GM12874 (cell line): ENCODE data around the gene PCSK2.

Experiments used
- CTCF ChIP-seq: IDR thresholded peaks from 2 replicates; pipeline ENCODE4 v1.5.1; 2011; ENCODE audit warnings: low read depth, mild to moderate bottlenecking, control low read depth, low read length, moderate library complexity; ENCODE audit not compliant: insufficient read depth

Gene PCSK2

GRCh38 chr20:17519606-17520285 is 292.9 kb downstream of the PCSK2 start:
- no peak for TF ChIP-seq CTCF

- no peak for TF ChIP-seq CTCF
These were observed 293.7 kb downstream of the PCSK2 start for GRCh38 chr20:17520583-17520982.

GRCh38 chr20:17522528-17522927 is 295.7 kb downstream of the PCSK2 start:
- no peak for TF ChIP-seq CTCF

GRCh38 chr20:17523326-17523725 is 296.5 kb downstream of the PCSK2 start:
- TF ChIP-seq CTCF: no peak

- TF ChIP-seq CTCF: no peak
These were observed 297.7 kb downstream of the PCSK2 start for GRCh38 chr20:17524560-17524959.

GRCh38 chr20:17525132-17525531 is 298.3 kb downstream of the PCSK2 start:
- no peak for TF ChIP-seq CTCF

- TF ChIP-seq CTCF: no peak
These were observed 298.8 kb downstream of the PCSK2 start for GRCh38 chr20:17525650-17526049.
